Epithelial cell of esophagus (primary cell): Measurements from ENCODE around the gene FGD4.

Experiments
- DNase-seq: peaks from one replicate; pipeline ENCODE4 v3.0.0; 2010; ENCODE audit warnings: low read depth
- H3K4me3 ChIP-seq: 2 replicates; pipeline ENCODE4 v1.5.1; 2011; ENCODE audit warnings: mild to moderate bottlenecking, low read length, control low read depth
- CTCF ChIP-seq: IDR thresholded peaks from 2 replicates; pipeline ENCODE4 v1.5.1; 2011; ENCODE audit warnings: low read depth, mild to moderate bottlenecking, low read length, control low read depth, inconsistent platforms; ENCODE audit not compliant: insufficient read depth; ENCODE audit errors: missing control alignments

FGD4 gene

DNA sequence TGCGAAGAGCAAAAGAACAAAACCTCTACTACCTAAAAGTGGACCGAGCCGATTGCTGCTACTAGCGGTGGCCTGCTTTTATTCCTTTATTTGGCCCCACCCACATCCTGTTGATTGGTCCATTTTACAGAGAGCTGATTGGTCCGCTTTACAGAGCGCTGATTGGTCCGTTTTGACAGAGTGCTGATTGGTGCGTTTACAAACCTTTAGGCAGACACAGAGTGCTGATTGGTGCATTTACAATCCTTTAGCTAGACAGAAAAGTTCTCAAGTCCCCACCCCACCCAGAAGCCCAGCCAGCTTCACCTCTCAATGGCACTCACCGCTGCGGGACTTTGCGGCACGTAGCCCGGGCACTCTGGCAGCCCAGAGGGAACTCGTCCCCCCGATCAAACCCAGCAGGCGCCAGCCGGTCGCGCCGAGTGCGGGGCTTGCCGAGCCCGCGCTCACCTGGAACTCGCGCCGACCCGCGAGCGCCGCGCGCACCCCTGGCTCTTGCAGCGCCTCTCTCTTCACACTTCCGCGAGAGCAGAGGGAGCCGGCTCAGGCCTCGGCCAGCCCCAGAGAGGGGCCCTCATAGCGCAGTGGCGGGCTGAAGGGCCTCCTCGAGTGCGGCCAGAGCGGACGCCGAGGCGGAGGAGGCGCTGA lies 8.7 kb upstream of the FGD4 start:
- no peak for TF ChIP-seq CTCF
- peak overlapping the region; percentile 46 for H3K4me3 ChIP-seq
- DNase-seq: peak; percentile 41

DNA sequence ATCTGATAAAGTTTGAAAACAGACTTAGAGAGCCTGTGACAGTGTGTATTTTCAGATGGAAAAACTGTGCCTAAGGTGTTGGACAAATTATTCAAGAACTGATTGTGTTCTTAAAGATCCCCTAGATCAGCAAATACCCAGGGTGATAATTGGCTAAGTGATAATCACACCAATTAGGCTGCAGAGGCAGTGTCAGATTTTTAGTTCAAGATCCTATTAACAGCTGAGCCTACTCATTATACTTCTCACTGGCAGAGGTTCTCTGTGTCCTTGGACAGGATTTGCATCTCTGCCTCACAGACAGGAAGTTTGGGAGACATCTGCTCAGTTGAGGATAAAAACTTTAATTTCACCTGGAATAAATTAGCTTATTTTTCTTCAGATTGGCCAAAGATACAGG lies 4.3 kb upstream of the FGD4 start:
- H3K4me3 ChIP-seq: no peak overlapping the region
- no peak for TF ChIP-seq CTCF
- DNase-seq: no peak

GRCh38 chr12:32397696-32398095 lies 1.7 kb upstream of the FGD4 start:
- H3K4me3 ChIP-seq: no peak overlapping the region
- TF ChIP-seq CTCF: no peak
- no peak for DNase-seq

DNA sequence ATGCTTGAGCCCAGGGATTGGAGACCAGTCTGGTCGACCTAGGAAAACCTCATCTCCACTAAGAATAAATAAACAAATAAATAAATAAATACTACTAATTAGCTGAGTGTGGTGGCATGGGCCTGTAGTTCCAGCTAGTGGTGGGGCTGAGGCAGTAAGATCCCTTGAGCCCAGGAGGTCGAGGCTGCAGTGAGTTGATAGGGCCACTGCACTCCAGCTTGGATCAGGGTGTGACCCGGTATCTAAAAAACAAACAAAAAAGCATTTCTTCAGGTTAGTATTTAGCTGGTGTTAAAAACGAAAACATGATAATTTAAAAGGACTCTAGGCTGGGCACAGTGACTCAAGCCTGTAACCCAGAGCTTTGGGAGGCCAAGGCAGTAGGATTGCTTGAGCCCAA lies 1.2 kb upstream of the FGD4 start:
- no peak for DNase-seq
- H3K4me3 ChIP-seq: no peak overlapping the region
- no peak for TF ChIP-seq CTCF

GRCh38 chr12:32398816-32399369 lies 465 bp upstream of the FGD4 start:
- no peak for TF ChIP-seq CTCF
- no peak for DNase-seq
- peak overlapping the region; percentile 20 for H3K4me3 ChIP-seq

- TF ChIP-seq CTCF: no peak
- peak overlapping the region; percentile 91 for H3K4me3 ChIP-seq
- DNase-seq: peak; percentile 70
These were observed 835 bp downstream of the FGD4 start for GRCh38 chr12:32400114-32400672.

GRCh38 chr12:32400866-32401265 lies 1.5 kb downstream of the FGD4 start:
- no peak for TF ChIP-seq CTCF
- DNase-seq: peak; percentile 23
- H3K4me3 ChIP-seq: peak overlapping the region; percentile 91
